GM21717 (cell line): Measurements from ENCODE around the gene IL4I1.

ENCODE experiments used
- ATAC-seq: cut with Tn5 transposase; IDR thresholded peaks from one replicate; pipeline ENCODE4 v1.9.1; 2021; ENCODE audit warnings: mild to moderate bottlenecking, moderate library complexity; ENCODE audit not compliant: unreplicated experiment

Gene IL4I1

GRCh38 chr19:49880162-49880869 lies 16.4 kb downstream of the IL4I1 start:
- ATAC-seq, result no peak

GRCh38 chr19:49879243-49879963 lies 17.3 kb downstream of the IL4I1 start:
- no peak for ATAC-seq

DNA sequence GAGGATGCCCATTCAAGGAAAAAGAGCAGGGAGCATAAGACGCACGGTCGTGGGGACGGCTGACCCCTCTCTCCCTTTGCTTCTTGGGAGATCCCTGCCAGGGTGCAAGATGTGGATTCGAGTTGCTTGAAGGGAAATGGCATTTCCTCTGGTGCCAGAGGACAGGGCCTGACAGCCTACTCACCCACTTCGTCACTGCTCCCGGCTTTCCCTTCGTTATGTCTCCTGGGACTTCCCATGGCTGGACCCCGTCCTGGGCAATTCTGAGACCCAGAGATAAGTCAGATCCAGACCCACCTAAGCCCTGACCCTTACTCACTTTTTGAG lies 18.0 kb downstream of the IL4I1 start:
- no peak for ATAC-seq

- ATAC-seq, result peak; percentile 35
These were observed 18.6 kb downstream of the IL4I1 start for GRCh38 chr19:49877879-49878743.

DNA sequence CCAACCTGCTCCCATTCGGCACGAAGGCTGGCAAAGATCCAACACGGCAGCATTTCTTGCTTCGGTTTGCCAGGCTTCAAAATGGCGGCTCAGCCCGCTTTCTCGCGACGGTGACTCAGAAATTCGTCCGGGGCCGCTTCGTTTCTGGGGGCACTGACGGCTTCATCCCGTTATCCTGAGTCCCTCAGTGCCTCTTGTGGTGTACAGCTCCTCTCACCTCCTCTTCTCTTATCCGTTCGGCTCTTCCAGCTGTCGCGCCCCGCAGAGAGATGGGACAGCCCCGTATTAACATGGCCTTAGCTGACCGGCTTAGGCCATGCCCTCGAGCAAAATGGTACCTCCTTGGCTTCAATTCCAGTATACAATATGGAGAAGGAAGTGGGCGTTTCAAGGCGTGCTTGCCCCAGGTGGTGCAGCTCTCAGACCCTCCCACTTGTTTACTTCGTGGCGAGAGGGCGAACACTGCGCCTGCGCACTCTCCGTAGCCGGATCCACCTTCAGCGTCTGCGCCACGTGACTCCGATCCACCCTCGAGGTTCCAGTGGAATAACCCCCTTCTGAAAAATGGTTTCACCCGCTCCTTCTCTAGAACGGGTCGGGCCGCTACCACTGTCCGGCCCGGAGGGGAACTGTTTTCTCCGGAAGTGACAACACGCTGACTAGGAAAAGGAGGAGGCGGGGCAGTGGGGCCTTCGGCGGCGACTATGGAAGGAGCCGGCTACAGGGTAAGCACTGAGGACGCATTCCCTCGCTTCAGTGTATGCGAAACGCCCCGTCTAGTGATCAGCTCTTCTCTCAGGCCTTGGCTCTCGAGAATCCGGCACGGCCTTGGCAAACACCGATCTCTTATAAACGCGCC lies 19.4 kb downstream of the IL4I1 start, which contains the start of the genes AKT1S1 and TBC1D17:
TSS of gene AKT1S1 (minus strand) at position 336 of the 859 bp plus-strand sequence. CDS start 4,060 bp downstream, outside the sequence.
TSS of gene TBC1D17 (plus strand) at position 683 of the 859 bp plus-strand sequence. CDS start at position 705, 22 bp downstream.
- ATAC-seq, result peak; percentile 49

GRCh38 chr19:49876422-49877019 lies 20.2 kb downstream of the IL4I1 start:
- ATAC-seq, result peak; percentile 35

- no peak for ATAC-seq
These were observed 20.7 kb downstream of the IL4I1 start for GRCh38 chr19:49875857-49876421.

DNA sequence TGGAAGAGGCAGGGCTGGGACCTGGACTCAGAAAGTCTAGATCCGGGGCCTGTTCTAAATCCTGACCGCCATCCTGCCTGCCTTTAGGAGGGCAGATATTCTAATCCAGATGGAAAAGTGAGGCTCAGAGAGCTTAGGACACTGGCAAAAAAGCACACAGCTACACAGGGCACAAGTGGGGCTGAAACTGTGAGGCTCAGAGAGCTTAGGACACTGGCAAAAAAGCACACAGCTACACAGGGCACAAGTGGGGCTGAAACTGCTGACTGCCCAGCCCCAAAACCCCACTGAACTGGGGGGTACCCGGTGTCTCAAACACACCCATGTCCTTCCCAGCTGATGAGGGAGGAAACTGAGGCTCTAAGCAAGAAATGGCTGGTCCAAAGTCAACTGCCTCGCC lies 21.5 kb downstream of the IL4I1 start:
- no peak for ATAC-seq

DNA sequence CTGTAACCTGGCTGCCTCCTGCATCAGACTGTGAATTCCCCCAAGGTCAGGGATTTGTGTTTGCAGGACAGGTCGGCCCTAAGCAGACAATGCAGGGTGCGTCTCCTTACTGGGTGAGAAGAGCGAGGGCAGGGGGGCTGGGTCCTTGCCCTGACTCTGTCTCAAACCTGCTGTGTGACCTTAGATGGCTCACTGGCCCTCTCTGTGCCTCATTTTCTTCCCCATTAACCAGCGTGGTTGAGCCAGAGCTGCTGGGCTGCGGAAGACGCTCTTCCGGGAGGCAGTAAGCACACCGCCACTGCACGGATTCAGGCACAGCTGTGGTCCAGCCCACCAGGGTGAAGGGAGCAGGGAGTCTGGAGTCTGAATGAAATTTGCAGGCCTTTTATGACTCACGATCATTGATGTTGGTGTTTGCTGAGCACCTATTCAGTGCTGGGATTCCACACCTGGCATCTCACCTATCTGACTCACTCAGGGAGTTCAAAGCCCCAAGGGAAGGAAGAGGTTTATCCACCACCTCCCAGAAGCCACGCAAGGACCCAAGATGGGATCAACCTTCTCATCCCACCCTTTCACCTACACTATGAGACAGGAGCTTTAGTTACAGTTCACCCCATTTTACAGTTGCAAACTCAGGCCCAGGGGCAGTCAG lies 22.1 kb downstream of the IL4I1 start:
- no peak for ATAC-seq

DNA sequence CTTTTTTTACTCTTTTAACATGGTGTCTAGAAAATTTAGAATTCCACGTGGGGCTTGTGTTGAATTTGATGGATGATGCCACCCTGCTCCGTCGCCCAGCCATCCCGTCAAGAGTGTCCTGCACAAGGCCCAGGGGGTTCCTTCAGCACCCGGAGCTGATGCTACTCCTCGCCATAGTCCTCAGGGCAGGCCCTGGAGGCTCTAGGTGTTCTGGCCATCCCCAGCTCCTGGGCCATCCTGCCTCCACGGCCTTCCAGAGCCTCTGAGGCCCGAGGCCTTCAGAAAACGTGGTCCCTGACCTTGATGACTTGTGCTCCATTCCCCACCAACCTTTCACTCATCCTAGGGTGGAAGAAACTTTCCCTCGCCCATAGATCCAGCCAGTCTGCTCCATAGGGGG lies 22.9 kb downstream of the IL4I1 start:
- ATAC-seq, result no peak

DNA sequence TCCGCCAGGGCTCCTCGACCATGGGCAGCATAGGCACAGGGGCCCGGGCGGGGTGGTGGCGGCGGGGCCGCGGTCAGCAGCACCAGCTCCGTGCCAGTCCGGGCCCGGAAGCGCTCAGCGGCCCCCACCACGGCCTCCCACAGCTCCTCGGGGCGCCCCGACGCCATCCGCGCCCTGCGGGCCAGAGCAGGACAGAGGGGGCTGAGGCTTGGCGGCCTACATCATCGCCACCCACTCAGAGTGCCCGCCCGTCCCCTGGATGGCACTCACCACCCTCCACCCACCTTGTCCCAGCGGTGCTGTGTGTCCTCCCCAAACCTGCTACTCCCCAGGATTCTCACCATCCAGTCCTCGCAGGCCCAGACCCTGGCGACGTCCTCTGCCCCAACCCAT lies 23.6 kb downstream of the IL4I1 start:
- ATAC-seq, result no peak

DNA sequence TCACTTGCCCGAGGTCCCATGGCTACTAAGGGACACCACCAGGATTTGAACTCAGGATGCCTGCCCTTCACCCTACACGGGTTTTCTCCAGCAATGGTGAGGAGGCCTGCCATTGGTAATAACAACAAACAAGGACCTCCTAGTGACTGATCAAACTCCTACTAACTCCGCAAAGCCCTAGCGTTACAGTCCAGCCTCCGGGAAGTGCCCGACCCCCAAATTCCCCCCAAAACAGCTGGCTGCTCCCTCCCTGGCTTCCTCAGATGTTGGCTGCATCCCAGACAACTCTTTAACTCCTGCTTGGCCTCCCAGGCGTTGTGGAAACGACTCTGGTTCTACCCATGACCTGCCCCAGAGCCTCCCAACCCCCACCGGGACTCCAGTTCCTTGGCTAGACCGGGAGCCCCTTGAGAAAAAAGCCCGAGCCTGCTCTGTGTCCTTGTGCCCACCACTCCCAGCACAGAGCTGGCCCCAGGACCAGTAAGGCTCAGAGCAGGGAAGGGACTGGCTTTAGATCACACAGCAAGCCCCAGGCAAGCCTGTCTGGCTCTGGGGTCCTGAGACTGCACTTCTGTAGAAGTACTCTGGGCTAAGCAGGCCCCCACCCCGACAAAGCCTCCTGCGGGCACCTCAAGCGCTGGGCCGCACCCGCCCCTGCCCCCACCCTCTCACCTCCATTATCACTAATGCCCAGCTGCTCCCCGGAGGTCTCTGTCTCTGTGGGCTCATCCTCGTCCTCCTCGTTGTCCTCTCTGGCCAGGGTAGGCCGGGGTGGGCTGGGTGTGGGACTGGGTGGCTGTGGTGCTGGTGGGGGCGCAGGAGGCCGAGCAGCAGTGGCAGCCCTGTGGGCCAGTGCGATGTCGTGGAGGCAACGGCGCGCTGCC lies 24.2 kb downstream of the IL4I1 start:
- no peak for ATAC-seq

- ATAC-seq, result no peak
These were observed 25.2 kb downstream of the IL4I1 start for GRCh38 chr19:49871349-49871985.

DNA sequence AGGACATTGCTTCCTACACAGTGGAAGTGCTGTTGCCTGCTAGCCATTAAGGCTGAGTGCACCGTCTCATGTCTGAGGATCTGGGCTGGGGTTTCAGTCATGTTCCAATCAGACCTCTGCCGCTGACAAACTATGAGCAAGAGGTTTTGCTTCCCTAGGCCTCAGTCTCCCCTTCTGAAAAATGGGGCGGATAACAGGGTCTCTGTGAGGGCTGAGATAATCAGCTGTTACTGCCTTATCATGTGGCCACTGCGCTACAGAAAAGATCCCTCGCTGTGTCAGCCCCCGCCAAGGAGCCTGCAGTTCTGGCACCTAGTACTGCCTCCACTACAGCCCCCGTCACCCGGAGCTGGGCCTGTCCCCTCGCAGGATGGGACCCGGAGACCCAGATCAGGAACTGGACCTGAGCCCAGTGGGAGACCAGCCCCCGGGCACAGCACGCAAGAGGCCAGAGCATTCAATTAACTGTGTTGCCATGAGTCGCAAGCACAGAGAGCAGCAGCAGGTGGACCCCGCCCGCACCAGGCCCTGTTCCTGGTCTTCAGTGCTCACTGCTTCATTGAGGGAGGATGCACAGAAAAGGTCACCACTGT lies 26.3 kb downstream of the IL4I1 start:
- ATAC-seq, result no peak

GRCh38 chr19:49869484-49870308 lies 27.0 kb downstream of the IL4I1 start:
- ATAC-seq, result peak; percentile 60

- ATAC-seq, result peak; percentile 5
These were observed 27.6 kb downstream of the IL4I1 start for GRCh38 chr19:49869009-49869483.
